ENCODE data around the gene SPEM1. TPM values are rescaled to one million over a fixed set of nuclear protein-coding genes. Genes with fewer than 3 reads are reported as not detected.

The SPEM1 gene
- total and polyA plus RNA-seq, 10 of the 15 experiments (the other 5 are each of a cell fraction or from before 2014, with no cell fraction given) = not detected

GRCh38 chr17:7408863-7409262, 11.3 kb upstream of the SPEM1 start:
- Histone ChIP-seq H3K4me1 (ENCODE audit: control insufficient read depth, insufficient read depth, low read length) (no peaks in the 10 kb centered on the region), H3K36me3 (ENCODE audit: control insufficient read depth in 2 of 2, insufficient read depth in 2 of 2, low read length in 1 of 2) (no peaks in the 10 kb centered on the region), H3K9ac (ENCODE audit: control insufficient read depth, insufficient read depth, low read length) (no peak overlapping the region), H3K4me2 (ENCODE audit: control insufficient read depth, insufficient read depth) (no peak overlapping the region), H3K9me3 (replicated peaks; ENCODE audit: control insufficient read depth, insufficient read depth, low read length) (no peaks in the 10 kb centered on the region), H3K4me3 (no peak overlapping the region), H3K27ac (ENCODE audit: control insufficient read depth, insufficient read depth) (no peak overlapping the region), H2AFZ (ENCODE audit: control insufficient read depth, low read depth, low read length) (no peak overlapping the region), H4K20me1 (ENCODE audit: control insufficient read depth, insufficient read depth) (no peaks in the 10 kb centered on the region), H3K79me2 (ENCODE audit: control insufficient read depth, insufficient read depth, low read length) (no peaks in the 10 kb centered on the region), H3K27me3 (replicated peaks in 1 of 2; ENCODE audit: control insufficient read depth in 2 of 2, insufficient read depth in 2 of 2, low read length in 1 of 2) (peaks cover 0 to 6% of the 10 kb centered on the region in 2 experiments; a peak in 3 of 4 replicates)
- ChIA-PET CTCF (no interaction called here), SMC1A (ENCODE audit: uncharacterized antibody, unreplicated experiment) (interaction anchor here (0.6 kb wide), 1 partner anchor 112 kb away, joined by 3 read pairs; no protein-coding TSS in a partner anchor), POLR2A (interaction anchor here (1.4 kb wide), 1 partner anchor 10 kb away, joined by 3 read pairs; no protein-coding TSS in a partner anchor), RAD21 (ENCODE audit: unreplicated experiment) (no interaction called here)
- ATAC-seq (no peak), FAIRE-seq (no peak), DNase-seq (ENCODE audit: low read depth, low spot score) (no peak)
- no TSS peak for BruUV-seq (replicated peaks)
- intact Hi-C loops (cut with micrococcal nuclease; ENCODE audit: unreplicated experiment) = no loop called here
- 69% methylated on average over 6 of the region's 6 CpGs for WGBS (ENCODE audit: insufficient coverage, insufficient replicate concordance, low lambda C conversion rate, missing lambda C conversion rate)
- TF ChIP-seq DPF2 (IDR thresholded peaks at IDR 0.05) = no peak
- TF ChIP-seq ZSCAN29 (IDR thresholded peaks at IDR 0.05) = no peak
- no peak for TF ChIP-seq IRF5 (IDR thresholded peaks at IDR 0.05; ENCODE audit: borderline replicate concordance)
- TF ChIP-seq BHLHE40 (IDR thresholded peaks at IDR 0.05; ENCODE audit: borderline replicate concordance in 1 of 2, low read depth in 2 of 2, low read length in 1 of 2) = no peak
- TF ChIP-seq NFYB (IDR thresholded peaks at IDR 0.05; ENCODE audit: insufficient read depth, low read depth, low read length) = no peak
- in situ Hi-C loops (cut with MboI) = no loop called here

- no peaks in the 10 kb centered on the region for H4K20me1 ChIP-seq (ENCODE audit: control insufficient read depth, insufficient read depth)
- in situ Hi-C loops (cut with MboI) = no loop called here
- ATAC-seq = no peak
- no TSS peak for BruUV-seq (replicated peaks)
- FAIRE-seq = no peak
- ChIA-PET RAD21 (ENCODE audit: unreplicated experiment) (no interaction called here), POLR2A (no interaction called here), CTCF (no interaction called here), SMC1A (ENCODE audit: uncharacterized antibody, unreplicated experiment) (no interaction called here)
- peaks cover 0 to 6% of the 10 kb centered on the region in 2 experiments; a peak in 3 of 4 replicates for H3K27me3 ChIP-seq (replicated peaks in 1 of 2; ENCODE audit: control insufficient read depth in 2 of 2, insufficient read depth in 2 of 2, low read length in 1 of 2)
- H3K4me3 ChIP-seq = no peak overlapping the region
- no peak overlapping the region for H3K4me2 ChIP-seq (ENCODE audit: control insufficient read depth, insufficient read depth)
- no peaks in the 10 kb centered on the region for H3K36me3 ChIP-seq (ENCODE audit: control insufficient read depth in 2 of 2, insufficient read depth in 2 of 2, low read length in 1 of 2)
- intact Hi-C loops (cut with micrococcal nuclease; ENCODE audit: unreplicated experiment) = no loop called here
- 63% methylated on average over 6 of the region's 6 CpGs for WGBS (ENCODE audit: insufficient coverage, insufficient replicate concordance, low lambda C conversion rate, missing lambda C conversion rate)
- no peak overlapping the region for H2AFZ ChIP-seq (ENCODE audit: control insufficient read depth, low read depth, low read length)
- no peaks in the 10 kb centered on the region for H3K79me2 ChIP-seq (ENCODE audit: control insufficient read depth, insufficient read depth, low read length)
- H3K9me3 ChIP-seq (replicated peaks; ENCODE audit: control insufficient read depth, insufficient read depth, low read length) = no peaks in the 10 kb centered on the region
- H3K9ac ChIP-seq (ENCODE audit: control insufficient read depth, insufficient read depth, low read length) = no peak overlapping the region
- no peaks in the 10 kb centered on the region for H3K4me1 ChIP-seq (ENCODE audit: control insufficient read depth, insufficient read depth, low read length)
- DNase-seq (ENCODE audit: low read depth, low spot score) = no peak
- H3K27ac ChIP-seq (ENCODE audit: control insufficient read depth, insufficient read depth) = no peak overlapping the region
- no peak for TF ChIP-seq SMAD1 (IDR thresholded peaks at IDR 0.05; ENCODE audit: low read depth, partially characterized antibody)
- TF ChIP-seq IKZF2 (IDR thresholded peaks at IDR 0.05) = no peak
- TF ChIP-seq RAD51 (IDR thresholded peaks at IDR 0.05) = no peak
- TF ChIP-seq YBX1 (IDR thresholded peaks at IDR 0.05) = no peak
- TF ChIP-seq ZNF274 (IDR thresholded peaks at IDR 0.05; ENCODE audit: insufficient read depth, insufficient read length) = no peak
- no peak for TF ChIP-seq ZNF592 (IDR thresholded peaks at IDR 0.05)
These were observed 10.4 kb upstream of the SPEM1 start for GRCh38 chr17:7409716-7410115.

Data from GM12878 (cell line).